Transverse colon (tissue), 4 donors: ENCODE results near the gene ZBTB7B. TPM values are rescaled to one million over a fixed set of nuclear protein-coding genes. Genes with fewer than 3 reads are reported as not detected.

Experiments
- DNase-seq: peaks from one replicate; pipeline ENCODE4 v3.0.0-alpha.2; 2019
- H3K27ac ChIP-seq, 4 donors: fragments of 200-600 bp; sonication (generic); 2 replicates each; pipeline ENCODE4 v1.5.1; 2016 to 2018; ENCODE audit warnings: inconsistent platforms in 4 of 4
- H3K27me3 ChIP-seq: fragments of 200-600 bp; sonication (generic); 2 replicates; pipeline ENCODE4 v1.5.1; 2017; ENCODE audit warnings: inconsistent platforms
- H3K36me3 ChIP-seq, 4 donors: fragments of 200-600 bp; sonication (generic); 2 replicates each; pipeline ENCODE4 v1.5.1; 2017 to 2019; ENCODE audit warnings: inconsistent platforms in 4 of 4
- H3K4me1 ChIP-seq, 4 donors: fragments of 200-600 bp; sonication (generic); 2 replicates each; pipeline ENCODE4 v1.5.1; 2017 to 2020; ENCODE audit warnings: inconsistent platforms in 4 of 4
- H3K4me3 ChIP-seq, 4 donors: fragments of 200-600 bp; sonication (generic); 1 replicate in 1 of 4; 2 replicates in 3 of 4; pipeline versions ENCODE4 v1.5.1 to v1.6.1; 2017 to 2019; ENCODE audit warnings: inconsistent platforms in 4 of 4
- H3K9me3 ChIP-seq, 2 donors: fragments of 200-600 bp; sonication (generic); 2 replicates each; pipeline ENCODE4 v1.5.1; 2017 to 2019; ENCODE audit warnings: inconsistent platforms in 2 of 2
- EP300 ChIP-seq: sonication (generic); formaldehyde crosslinking; IDR thresholded peaks from one replicate; pipeline ENCODE4 v1.6.1; 2017; ENCODE audit warnings: antibody characterized with exemption, low read depth
- POLR2A ChIP-seq: fragments of 450-650 bp; IDR thresholded peaks from one replicate; pipeline ENCODE4 v1.6.1; 2016; ENCODE audit warnings: antibody characterized with exemption, mild to moderate bottlenecking, moderate library complexity
- POLR2AphosphoS5 ChIP-seq, 3 donors: sonication (generic); formaldehyde crosslinking; IDR thresholded peaks; one replicate each; pipeline ENCODE4 v1.6.1; 2016; ENCODE audit warnings: antibody characterized with exemption in 3 of 3
- WGBS, 2 donors: methylation state at CpG; one replicate each; pipeline ENCODE4 v1.1.5; 2018; ENCODE audit warnings: low coverage in 1 of 2; 5-methylcytosine and 5-hydroxymethylcytosine counted together
- in situ Hi-C, 4 donors: fragments of 200-750 bp; cut with MboI; loops; one replicate each; pipeline versions ENCODE4 v1.15.0 to v1.15.1; 2017; ENCODE audit warnings: low sequenced_read_pairs in 3 of 4, low pct_ligation_motif_present in 1 of 4, low pct_unique_long_range_greater_than_20kb in 1 of 4
- intact Hi-C: fragments of 100-400 bp; cut with DNase I; formaldehyde crosslinking; loops from one replicate; pipeline ENCODE4 v1.15.1; 2023; ENCODE audit warnings: low total_unique reads
- total RNA-seq, 4 donors: library from RNA; depleted of rRNA; stranded (reverse); fragments of >200 nt; gene quantifications; one replicate each; pipeline ENCODE4 v1.1.0, GENCODE V29; 2016
- TF ChIP-seq, protein P1 (sequence below), 5 experiments: fragments of 200-600 bp in 3 of 5; fragments of 450-650 bp in 2 of 5; sonication (generic) in 3 of 5; IDR thresholded peaks; 1 replicate in 2 of 5; 2 replicates in 3 of 5; pipeline ENCODE4 v1.5.1; 2016 to 2017; ENCODE audit warnings: antibody characterized with exemption in 5 of 5, inconsistent platforms in 3 of 5, mild to moderate bottlenecking in 2 of 5, moderate library complexity in 1 of 5

Gene ZBTB7B
- total RNA-seq, 4 donors from 2014 or later: 85.2 to 513 (median 272) TPM

DNA sequence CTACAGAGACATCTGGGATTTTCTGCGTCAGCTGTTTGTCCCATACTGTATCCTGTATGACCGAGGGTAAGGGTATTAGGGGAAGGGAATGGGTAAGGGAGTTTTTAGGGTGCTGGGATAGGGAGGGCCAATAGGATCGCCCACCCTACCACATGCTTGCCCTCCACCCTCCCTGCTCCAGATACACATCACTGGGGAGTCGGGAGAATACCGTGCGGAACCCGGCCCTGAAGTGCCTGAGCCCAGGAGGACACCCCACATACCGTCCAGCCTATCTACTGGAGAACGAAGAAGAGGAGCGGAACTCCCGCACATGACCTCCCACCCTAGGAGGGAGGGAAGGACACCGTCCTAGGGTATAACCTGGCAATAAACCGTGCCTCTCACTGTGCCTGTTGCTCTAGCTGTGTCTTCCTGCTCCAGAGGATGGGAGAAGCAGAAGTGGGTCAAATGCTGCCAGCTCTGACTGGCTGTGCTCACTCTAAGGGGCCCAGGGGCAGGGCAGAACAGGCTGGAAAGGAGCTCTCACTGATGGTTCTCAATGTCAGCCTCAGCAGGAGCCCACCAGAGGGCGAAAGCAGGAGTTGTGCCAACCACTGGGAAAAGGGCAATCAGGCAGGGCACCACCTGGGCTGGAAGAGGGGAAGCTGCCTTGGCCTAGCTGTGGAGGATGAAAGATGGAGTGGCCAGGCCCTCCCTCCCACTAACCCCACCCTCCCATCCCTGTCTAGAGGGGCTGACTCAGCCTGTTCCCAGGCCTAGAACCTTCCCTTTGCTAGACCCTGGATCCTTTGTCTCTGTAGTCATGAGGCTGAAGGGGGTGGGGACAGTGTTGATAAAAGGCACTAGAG, 9.7 kb upstream of the ZBTB7B start:
- WGBS, 2 donors: 86 to 89% methylated on average over 3 to 11 of the region's 14 CpGs

DNA sequence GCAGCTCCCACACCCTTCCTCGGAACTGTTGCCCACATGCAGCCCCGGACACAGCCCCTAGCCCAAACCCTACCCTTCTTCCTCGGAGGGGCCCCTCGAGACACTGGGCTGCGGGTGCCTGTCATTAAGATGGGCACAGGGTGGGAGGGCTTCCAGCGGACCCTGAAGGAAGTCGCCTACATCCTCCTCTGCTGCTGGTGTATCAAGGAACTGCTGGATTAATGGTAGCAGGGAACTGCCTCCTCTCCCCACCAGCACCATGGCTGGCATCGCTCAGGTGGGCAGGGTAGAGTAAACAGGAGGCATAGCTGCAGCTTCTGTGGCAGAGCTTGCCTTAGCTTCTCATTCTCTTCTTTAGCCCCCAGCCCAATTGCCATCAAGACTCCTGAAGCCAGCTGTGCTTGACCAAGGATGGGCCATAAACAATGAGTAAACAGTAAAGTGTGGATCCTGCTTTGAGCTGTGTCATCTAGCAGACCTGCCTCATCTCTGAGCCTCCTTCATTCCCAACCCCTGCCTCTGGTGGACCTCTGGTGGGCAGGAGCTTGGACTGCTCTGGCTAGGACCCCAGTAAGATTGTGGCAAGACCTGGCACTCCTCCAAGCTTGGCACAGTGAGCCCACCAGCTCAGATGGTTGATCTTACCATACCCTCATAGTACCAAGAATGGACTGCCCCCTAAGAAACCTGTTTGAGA, 8.9 kb upstream of the ZBTB7B start, which contains the start of gene LENEP:
Gene LENEP, plus strand, starts transcription at position 15 of the 697 bp plus-strand sequence. Its CDS starts 22 bp downstream, at position 37.
- Histone ChIP-seq H3K9me3 (no peaks in the 10 kb centered on the region), H3K4me1 (peaks cover under 1 to 14% (median 6%) of the 10 kb centered on the region in 4 donors), H3K4me3 (no peak within 1 kb of the TSS), H3K27me3 (no peaks in the 10 kb centered on the region), H3K36me3 (no peaks in the 10 kb centered on the region), H3K27ac (no peak within 1 kb of the TSS)
- in situ Hi-C loops: no loop called here
- no peak for DNase-seq
- intact Hi-C loops: no loop called here
- TF ChIP-seq, protein P1, sequence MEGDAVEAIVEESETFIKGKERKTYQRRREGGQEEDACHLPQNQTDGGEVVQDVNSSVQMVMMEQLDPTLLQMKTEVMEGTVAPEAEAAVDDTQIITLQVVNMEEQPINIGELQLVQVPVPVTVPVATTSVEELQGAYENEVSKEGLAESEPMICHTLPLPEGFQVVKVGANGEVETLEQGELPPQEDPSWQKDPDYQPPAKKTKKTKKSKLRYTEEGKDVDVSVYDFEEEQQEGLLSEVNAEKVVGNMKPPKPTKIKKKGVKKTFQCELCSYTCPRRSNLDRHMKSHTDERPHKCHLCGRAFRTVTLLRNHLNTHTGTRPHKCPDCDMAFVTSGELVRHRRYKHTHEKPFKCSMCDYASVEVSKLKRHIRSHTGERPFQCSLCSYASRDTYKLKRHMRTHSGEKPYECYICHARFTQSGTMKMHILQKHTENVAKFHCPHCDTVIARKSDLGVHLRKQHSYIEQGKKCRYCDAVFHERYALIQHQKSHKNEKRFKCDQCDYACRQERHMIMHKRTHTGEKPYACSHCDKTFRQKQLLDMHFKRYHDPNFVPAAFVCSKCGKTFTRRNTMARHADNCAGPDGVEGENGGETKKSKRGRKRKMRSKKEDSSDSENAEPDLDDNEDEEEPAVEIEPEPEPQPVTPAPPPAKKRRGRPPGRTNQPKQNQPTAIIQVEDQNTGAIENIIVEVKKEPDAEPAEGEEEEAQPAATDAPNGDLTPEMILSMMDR (IDR thresholded peaks at IDR 0.05): no peak
- TF ChIP-seq EP300 (no peak), POLR2A (no peak), POLR2AphosphoS5 (IDR thresholded peaks at IDR 0.05) (no peak)
- 74% methylated on average over 8 of the region's 8 CpGs; no CpG with 5 or more reads in 1 of the 2 donors for WGBS, 2 donors

More for the DNA sequence above, 9.7 kb upstream of the ZBTB7B start:
- intact Hi-C loops (no loop called here), in situ Hi-C loops (no loop called here)
- Histone ChIP-seq H3K4me1 (peaks cover 0 to 10% (median 5%) of the 10 kb centered on the region in 4 donors), H3K27me3 (no peaks in the 10 kb centered on the region), H3K4me3 (no peak overlapping the region), H3K9me3 (no peaks in the 10 kb centered on the region), H3K36me3 (peaks cover 0 to under 1% (median 0%) of the 10 kb centered on the region in 4 donors), H3K27ac (no peak overlapping the region)
- DNase-seq: no peak
- TF ChIP-seq EP300: no peak
- no peak for TF ChIP-seq POLR2AphosphoS5 (IDR thresholded peaks at IDR 0.05)
- TF ChIP-seq POLR2A: no peak
- TF ChIP-seq, protein P1 (IDR thresholded peaks at IDR 0.05): no peak

DNA sequence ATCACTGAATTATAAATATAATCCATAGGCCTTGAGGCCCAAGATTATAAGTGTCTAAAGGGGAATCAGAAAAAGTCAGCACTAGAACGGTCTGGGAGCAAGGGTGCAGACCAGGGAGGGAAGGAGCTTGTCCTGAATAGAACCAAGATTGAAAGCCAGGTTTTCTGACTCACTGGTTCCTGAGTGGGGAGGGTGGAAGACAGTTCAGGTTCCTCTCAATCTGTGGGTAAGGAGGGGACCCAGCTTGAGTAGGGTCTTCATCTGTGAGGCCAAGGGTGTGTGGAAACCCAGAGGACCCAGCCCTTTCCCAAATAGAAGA, 8.4 kb upstream of the ZBTB7B start:
- H3K4me1 ChIP-seq: peaks cover 5 to 16% (median 9%) of the 10 kb centered on the region in 4 donors
- WGBS, 2 donors: 40 to 65% methylated on average over 1 of the region's 1 CpG
- in situ Hi-C loops (no loop called here), intact Hi-C loops (no loop called here)
- H3K27ac ChIP-seq: no peak overlapping the region
- DNase-seq: no peak
- H3K9me3 ChIP-seq: no peaks in the 10 kb centered on the region
- no peak overlapping the region for H3K4me3 ChIP-seq
- no peaks in the 10 kb centered on the region for H3K36me3 ChIP-seq
- TF ChIP-seq POLR2AphosphoS5 (IDR thresholded peaks at IDR 0.05) (no peak), POLR2A (no peak), EP300 (no peak)
- TF ChIP-seq, protein P1 (IDR thresholded peaks at IDR 0.05): no peak
- H3K27me3 ChIP-seq: no peaks in the 10 kb centered on the region

DNA sequence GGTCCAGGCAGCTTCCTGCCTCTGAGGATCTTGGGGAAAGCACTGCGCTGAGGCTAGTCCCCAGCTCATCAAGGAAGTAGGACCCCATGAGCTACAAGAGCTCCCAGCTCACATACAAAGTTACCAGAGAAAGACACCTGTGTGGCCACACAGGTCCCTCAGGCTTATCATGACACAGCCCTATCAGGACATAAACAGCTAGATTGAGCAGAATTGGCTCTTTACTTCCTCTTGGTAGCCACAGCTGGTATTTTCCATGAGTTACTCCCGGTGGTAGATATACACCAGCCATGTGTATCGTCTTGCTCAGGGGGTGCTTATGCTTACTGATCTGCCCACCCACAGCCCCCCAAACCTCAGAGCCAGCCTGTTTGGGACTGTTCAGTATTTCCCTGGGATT, 8.0 kb upstream of the ZBTB7B start:
- intact Hi-C loops: no loop called here
- Histone ChIP-seq H3K27me3 (no peaks in the 10 kb centered on the region), H3K9me3 (no peaks in the 10 kb centered on the region), H3K4me1 (peaks cover 6 to 16% (median 12%) of the 10 kb centered on the region in 4 donors), H3K27ac (no peak overlapping the region), H3K4me3 (no peak overlapping the region), H3K36me3 (no peaks in the 10 kb centered on the region)
- no peak for DNase-seq
- in situ Hi-C loops: no loop called here
- TF ChIP-seq POLR2AphosphoS5 (IDR thresholded peaks at IDR 0.05): no peak
- TF ChIP-seq, protein P1 (IDR thresholded peaks at IDR 0.05): no peak
- TF ChIP-seq EP300: no peak
- WGBS, 2 donors: 56% methylated on average over 3 of the region's 3 CpGs; no CpG with 5 or more reads in 1 of the 2 donors
